Measurements from ENCODE around the gene ZNF79.

ZNF79 gene

GRCh38 chr9:127386981-127387380 lies 37.2 kb upstream of the ZNF79 start:
- no peak for TF ChIP-seq CTCF (IDR thresholded peaks at IDR 0.05; ENCODE audit: insufficient read depth, low read depth, low read length, missing control alignments)
- no peak overlapping the region for H3K4me3 ChIP-seq (ENCODE audit: low read depth, low read length)
- DNase-seq (ENCODE audit: low read depth), result no peak

- DNase-seq (ENCODE audit: low read depth), result peak; percentile 89
These were observed 35.9 kb upstream of the ZNF79 start for GRCh38 chr9:127388037-127388855.

GRCh38 chr9:127388856-127389238 lies 35.3 kb upstream of the ZNF79 start:
- peak; percentile 26 for DNase-seq (ENCODE audit: low read depth)
- no peak overlapping the region for H3K4me3 ChIP-seq (ENCODE audit: low read depth, low read length)
- TF ChIP-seq CTCF (IDR thresholded peaks at IDR 0.05; ENCODE audit: insufficient read depth, low read depth, low read length, missing control alignments), result no peak

More at GRCh38 chr9:127388037-127388855, 35.9 kb upstream of the ZNF79 start:
- TF ChIP-seq CTCF (IDR thresholded peaks at IDR 0.05; ENCODE audit: insufficient read depth, low read depth, low read length, missing control alignments), result no peak
- H3K4me3 ChIP-seq (ENCODE audit: low read depth, low read length), result no peak overlapping the region

- H3K4me3 ChIP-seq (ENCODE audit: low read depth, low read length), result no peak overlapping the region
- no peak for DNase-seq (ENCODE audit: low read depth)
- TF ChIP-seq CTCF (IDR thresholded peaks at IDR 0.05; ENCODE audit: insufficient read depth, low read depth, low read length, missing control alignments), result no peak
These were observed 34.6 kb upstream of the ZNF79 start for GRCh38 chr9:127389381-127390247.

GRCh38 chr9:127390248-127390545 lies 34.0 kb upstream of the ZNF79 start:
- TF ChIP-seq CTCF (IDR thresholded peaks at IDR 0.05; ENCODE audit: insufficient read depth, low read depth, low read length, missing control alignments), result no peak
- no peak for DNase-seq (ENCODE audit: low read depth)
- H3K4me3 ChIP-seq (ENCODE audit: low read depth, low read length), result no peak overlapping the region

GRCh38 chr9:127390563-127390962 lies 33.6 kb upstream of the ZNF79 start:
- no peak for DNase-seq (ENCODE audit: low read depth)
- no peak overlapping the region for H3K4me3 ChIP-seq (ENCODE audit: low read depth, low read length)
- no peak for TF ChIP-seq CTCF (IDR thresholded peaks at IDR 0.05; ENCODE audit: insufficient read depth, low read depth, low read length, missing control alignments)

All from GM12865 (cell line).